Measurements from ENCODE around the gene MAT1A.
"Not testable (repeated sequence)": the region's sequence is repeated elsewhere in the genome, so short reads cannot be mapped to it uniquely, and the experiment has no call there.

Gene MAT1A

DNA sequence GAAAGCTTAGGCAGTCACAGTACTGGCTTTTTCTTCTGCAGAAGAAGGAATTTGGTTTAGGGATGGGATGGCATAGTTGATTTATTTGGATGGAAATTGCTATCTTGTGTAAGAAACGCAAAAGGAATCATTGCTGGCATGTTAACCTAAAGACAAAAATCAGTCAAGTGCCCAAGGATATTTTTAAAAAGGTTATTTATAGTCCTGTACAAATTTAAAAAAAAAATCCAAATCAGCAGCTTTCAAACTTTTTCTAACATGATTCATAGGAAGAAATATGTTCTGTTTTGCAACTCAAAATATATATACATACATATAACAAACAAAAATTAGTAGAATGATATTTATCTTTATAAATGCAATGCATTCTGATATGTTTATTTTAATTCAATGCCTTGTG, 55.6 kb downstream of the MAT1A start:
- not testable (repeated sequence) for DNase-seq, H3K4me3 Mint-ChIP-seq, H3K4me1 Mint-ChIP-seq, H3K9me3 Mint-ChIP-seq, H3K27me3 Mint-ChIP-seq, ATAC-seq, H3K27ac Mint-ChIP-seq

DNA sequence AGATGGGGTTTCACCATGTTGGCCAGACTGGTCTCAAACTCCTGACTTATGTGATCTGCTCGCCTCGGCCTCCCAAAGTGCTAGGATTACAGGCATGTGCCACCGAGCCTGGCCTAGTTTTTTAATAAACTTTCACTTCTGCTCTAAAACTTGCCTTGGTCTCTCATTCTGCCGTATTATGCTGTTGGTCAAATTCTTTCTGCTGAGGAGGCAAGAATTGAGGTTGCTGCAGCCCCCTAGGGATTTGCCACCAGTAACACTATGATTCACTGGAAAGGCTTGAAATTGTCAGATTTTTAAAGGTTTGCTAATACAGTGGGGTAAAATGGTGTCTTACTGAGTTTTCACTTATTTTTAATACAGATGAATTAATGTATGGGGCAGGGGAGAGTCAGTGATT, 62.7 kb downstream of the MAT1A start:
- H3K9me3 Mint-ChIP-seq, H3K4me1 Mint-ChIP-seq, H3K27ac Mint-ChIP-seq, ATAC-seq, H3K27me3 Mint-ChIP-seq, DNase-seq, H3K4me3 Mint-ChIP-seq: not testable (repeated sequence)

DNA sequence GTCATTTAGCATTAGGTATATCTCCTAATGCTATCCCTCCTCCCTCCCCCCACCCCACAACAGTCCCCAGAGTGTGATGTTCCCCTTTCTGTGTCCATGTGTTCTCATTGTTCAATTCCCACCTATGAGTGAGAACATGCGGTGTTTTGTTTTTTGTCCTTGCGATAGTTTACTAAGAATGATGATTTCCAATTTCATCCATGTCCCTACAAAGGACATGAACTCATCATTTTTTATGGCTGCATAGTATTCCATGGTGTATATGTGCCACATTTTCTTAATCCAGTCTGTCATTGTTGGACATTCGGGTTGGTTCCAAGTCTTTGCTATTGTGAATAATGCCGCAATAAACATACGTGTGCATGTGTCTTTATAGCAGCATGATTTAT, 66.4 kb downstream of the MAT1A start:
- H3K27me3 Mint-ChIP-seq, DNase-seq, H3K27ac Mint-ChIP-seq, H3K4me3 Mint-ChIP-seq, H3K4me1 Mint-ChIP-seq, H3K9me3 Mint-ChIP-seq, ATAC-seq: not testable (repeated sequence)
